Skeletal muscle cell (primary cell): ENCODE results near the gene CTU2.

Experiments used
- DNase-seq: peaks from one replicate; pipeline ENCODE4 v3.0.0-alpha.2; 2010; ENCODE audit warnings: low read depth
- H3K4me3 ChIP-seq: 2 replicates; pipeline ENCODE4 v1.5.1; 2011; ENCODE audit warnings: low read depth, mild to moderate bottlenecking, control low read depth, low read length, moderate library complexity

Gene CTU2

GRCh38 chr16:88754109-88754911 lies 48.0 kb downstream of the CTU2 start:
- DNase-seq = no peak
- H3K4me3 ChIP-seq = no peak overlapping the region

GRCh38 chr16:88754912-88755744 lies 48.8 kb downstream of the CTU2 start:
- H3K4me3 ChIP-seq = no peak overlapping the region
- no peak for DNase-seq

GRCh38 chr16:88755745-88756443 lies 49.6 kb downstream of the CTU2 start:
- H3K4me3 ChIP-seq = no peak overlapping the region
- DNase-seq = no peak

GRCh38 chr16:88758227-88758943 lies 52.1 kb downstream of the CTU2 start:
- no peak for DNase-seq
- no peak overlapping the region for H3K4me3 ChIP-seq

GRCh38 chr16:88758944-88759244 lies 52.6 kb downstream of the CTU2 start:
- no peak for DNase-seq
- H3K4me3 ChIP-seq = no peak overlapping the region

GRCh38 chr16:88759245-88759975 lies 53.1 kb downstream of the CTU2 start:
- H3K4me3 ChIP-seq = no peak overlapping the region
- no peak for DNase-seq

- H3K4me3 ChIP-seq = no peak overlapping the region
- no peak for DNase-seq
These were observed 53.7 kb downstream of the CTU2 start for GRCh38 chr16:88759976-88760350.

GRCh38 chr16:88760424-88761142 lies 54.3 kb downstream of the CTU2 start:
- DNase-seq = no peak
- no peak overlapping the region for H3K4me3 ChIP-seq

- DNase-seq = no peak
- no peak overlapping the region for H3K4me3 ChIP-seq
These were observed 54.8 kb downstream of the CTU2 start for GRCh38 chr16:88761143-88761534.

GRCh38 chr16:88761830-88762229 lies 55.5 kb downstream of the CTU2 start:
- no peak for DNase-seq
- H3K4me3 ChIP-seq = no peak overlapping the region

GRCh38 chr16:88762258-88762870 lies 56.1 kb downstream of the CTU2 start:
- no peak for DNase-seq
- H3K4me3 ChIP-seq = no peak overlapping the region

- DNase-seq = no peak
- H3K4me3 ChIP-seq = no peak overlapping the region
These were observed 56.6 kb downstream of the CTU2 start for GRCh38 chr16:88762941-88763340.

- no peak overlapping the region for H3K4me3 ChIP-seq
- no peak for DNase-seq
These were observed 57.3 kb downstream of the CTU2 start for GRCh38 chr16:88763502-88764053.

- DNase-seq = no peak
- no peak overlapping the region for H3K4me3 ChIP-seq
These were observed 57.8 kb downstream of the CTU2 start for GRCh38 chr16:88764080-88764479.

GRCh38 chr16:88764913-88765349 lies 58.6 kb downstream of the CTU2 start:
- no peak overlapping the region for H3K4me3 ChIP-seq

More at GRCh38 chr16:88764913-88765349, 58.6 kb downstream of the CTU2 start:
- DNase-seq = no peak
